K562 (cell line): ENCODE measurements around the gene ZNF609. TPM values are rescaled to one million over a fixed set of nuclear protein-coding genes. Genes with fewer than 3 reads are reported as not detected.

Experiments
- ATAC-seq: fragments of 200-7000 bp; cut with Tn5 transposase; 3 replicates; pipeline ENCODE4 v1.9.1; 2020; ENCODE audit warnings: moderate library complexity
- BruUV-seq: library from RNA; stranded (reverse); fragments of 400-500 nt; replicated peaks from 2 replicates; lab custom pipeline; 2021; lab: Mats Ljungman, UMichigan
- CTCF ChIA-PET: fragments of 300-600 bp; formaldehyde crosslinking; extraction: SDS; loops from one replicate; lab custom pipeline; 2021; ENCODE audit warnings: low intra/inter-chr PET ratio; lab: Yijun Ruan, JAX
- POLR2A ChIA-PET: fragments of 300-600, 350-650 bp; sonication (Branson Sonifier 250); formaldehyde crosslinking; extraction: SDS; loops from one replicate; lab custom pipeline; 2021; ENCODE audit warnings: antibody characterized with exemption, inconsistent platforms; lab: Yijun Ruan, JAX
- DNase-seq, 4 experiments: peaks; one replicate each; pipeline versions ENCODE4 v3.0.0 to v3.0.0-alpha.2; 2011 to 2018; ENCODE audit warnings: low spot score in 3 of 4, mixed read lengths in 3 of 4; ENCODE audit errors: extremely low read depth in 1 of 4
- FAIRE-seq: peaks from 2 replicates; lab custom pipeline; 2011; peaks lifted over from hg19 to GRCh38; lab: Jason Lieb, UNC
- H2AFZ ChIP-seq: 2 replicates; pipeline ENCODE4 v1.6.0; 2011; ENCODE audit warnings: low read depth, low read length, control low read depth, inconsistent platforms
- H3K27ac ChIP-seq: fragments of 200-600 bp; 3 replicates; pipeline ENCODE4 v1.8.0; 2011; ENCODE audit warnings: low read depth, mild to moderate bottlenecking, control low read depth, inconsistent platforms, low read length, moderate library complexity, mixed read lengths; ENCODE audit errors: extremely low read depth
- H3K27me3 ChIP-seq, 2 experiments: fragments of 300-600 bp in 1 of 2; 2 replicates in 1 of 2; 3 replicates in 1 of 2; pipeline versions ENCODE4 v1.6.0 to v1.8.0; 2011; ENCODE audit warnings: inconsistent platforms in 2 of 2, low read length in 2 of 2, mild to moderate bottlenecking in 1 of 2, mixed read lengths in 1 of 2, moderate library complexity in 1 of 2; ENCODE audit not compliant: control insufficient read depth in 2 of 2, insufficient read depth in 2 of 2
- H3K36me3 ChIP-seq: fragments of 300-600 bp; 3 replicates; pipeline ENCODE4 v1.8.0; 2011; ENCODE audit warnings: mild to moderate bottlenecking, low read length, inconsistent platforms; ENCODE audit not compliant: control insufficient read depth, insufficient read depth
- H3K4me1 ChIP-seq, 2 experiments: fragments of 200-600 bp in 1 of 2; replicated peaks in 1 of 2; 2 replicates in 1 of 2; 3 replicates in 1 of 2; pipeline versions ENCODE4 v1.5.1 to v1.8.0; 2011; ENCODE audit warnings: inconsistent platforms in 2 of 2, low read length in 2 of 2, mild to moderate bottlenecking in 1 of 2, mixed read lengths in 1 of 2, moderate library complexity in 1 of 2; ENCODE audit not compliant: control insufficient read depth in 2 of 2, insufficient read depth in 2 of 2
- H3K4me2 ChIP-seq: 2 replicates; pipeline ENCODE4 v1.6.1; 2011; ENCODE audit warnings: low read length, control low read depth, inconsistent platforms, mixed read lengths; ENCODE audit not compliant: insufficient read depth
- H3K4me3 ChIP-seq: fragments of 200-600 bp; sonication (generic), shearing (Covaris generic); 2 replicates; pipeline ENCODE4 v1.5.1; 2016; ENCODE audit warnings: control low read depth, inconsistent platforms
- H3K79me2 ChIP-seq: fragments of 200-600 bp; 3 replicates; pipeline ENCODE4 v1.8.0; 2011; ENCODE audit warnings: low read length, inconsistent platforms; ENCODE audit not compliant: control insufficient read depth, insufficient read depth
- H3K9ac ChIP-seq, 2 experiments: 2 replicates each; pipeline versions ENCODE4 v1.6.0 to v1.6.1; 2011; ENCODE audit warnings: low read depth in 2 of 2, low read length in 2 of 2, control low read depth in 1 of 2, inconsistent platforms in 1 of 2, mild to moderate bottlenecking in 1 of 2, mixed read lengths in 1 of 2; ENCODE audit not compliant: insufficient read depth in 1 of 2
- H3K9me1 ChIP-seq: one replicate; pipeline ENCODE4 v1.6.0; 2011; ENCODE audit warnings: inconsistent platforms, mild to moderate bottlenecking, low read length, moderate library complexity; ENCODE audit not compliant: control insufficient read depth, insufficient read depth
- H3K9me3 ChIP-seq: replicated peaks from 2 replicates; pipeline ENCODE4 v1.5.1; 2011; ENCODE audit warnings: low read depth, low read length, inconsistent platforms; ENCODE audit not compliant: control insufficient read depth, insufficient read depth
- H4K20me1 ChIP-seq: replicated peaks from 2 replicates; pipeline ENCODE4 v1.6.1; 2011; ENCODE audit warnings: low read length, inconsistent platforms, mixed read lengths; ENCODE audit not compliant: control insufficient read depth, insufficient read depth
- ARNT ChIP-seq, 2 experiments: fragments of 450-650 bp; IDR thresholded peaks; 2 replicates each; pipeline ENCODE4 v1.6.1; 2016; ENCODE audit warnings: mild to moderate bottlenecking in 1 of 2
- BRD4 ChIP-seq: fragments of 200-600 bp; sonication (generic); IDR thresholded peaks from 2 replicates; pipeline ENCODE4 v1.6.1; 2017; ENCODE audit warnings: inconsistent platforms
- EHMT2 ChIP-seq: fragments of 450-650 bp; IDR thresholded peaks from 2 replicates; pipeline ENCODE4 v1.6.1; 2018; ENCODE audit warnings: antibody characterized with exemption
- EP300 ChIP-seq: IDR thresholded peaks from 2 replicates; pipeline ENCODE4 v1.6.1; 2012; ENCODE audit warnings: low read length, improper control_type of control experiment
- HLTF ChIP-seq: fragments of 450-650 bp; IDR thresholded peaks from 2 replicates; pipeline ENCODE4 v1.6.1; 2016
- LCOR ChIP-seq: sonication (generic); formaldehyde crosslinking; IDR thresholded peaks from 2 replicates; pipeline ENCODE4 v1.8.0; 2022; ENCODE audit warnings: mild to moderate bottlenecking, missing genetic modification reagents
- MBD2 ChIP-seq: sonication (generic); IDR thresholded peaks from 2 replicates; pipeline ENCODE4 v1.6.1; 2016; ENCODE audit warnings: low read depth, borderline replicate concordance
- RBM25 ChIP-seq: fragments of 200-400 bp; formaldehyde crosslinking; IDR thresholded peaks from 2 replicates; pipeline ENCODE4 v1.6.1; 2018; ENCODE audit warnings: low read length, low read depth, moderate library complexity; ENCODE audit not compliant: severe bottlenecking
- SIRT6 ChIP-seq: IDR thresholded peaks from one replicate; pipeline ENCODE4 v1.6.1; 2012; ENCODE audit warnings: low read depth, mild to moderate bottlenecking, control low read depth, inconsistent platforms, low read length, moderate library complexity
- SMAD1 ChIP-seq: fragments of 150-350 bp; IDR thresholded peaks from 2 replicates; pipeline ENCODE4 v1.6.1; 2014; ENCODE audit warnings: low read length, low read depth; ENCODE audit not compliant: partially characterized antibody
- STAT5B ChIP-seq: fragments of 250-450 bp; sonication (Bioruptor Pico); IDR thresholded peaks from 2 replicates; pipeline ENCODE4 v1.8.0; 2021; ENCODE audit warnings: mild to moderate bottlenecking, inconsistent platforms
- ZNF24 ChIP-seq: fragments of 450-650 bp; IDR thresholded peaks from 2 replicates; pipeline ENCODE4 v1.6.1; 2016
- in situ Hi-C: fragments of 300-500 bp; cut with MboI; formaldehyde crosslinking; loops from 4 replicates; pipeline ENCODE4 v1.15.0; 2018; ENCODE audit warnings: inconsistent platforms, mixed read lengths
- intact Hi-C: fragments of 100-400 bp; cut with micrococcal nuclease; formaldehyde crosslinking; loops from 2 replicates; pipeline ENCODE4 v1.14.2; 2022
- polyA plus RNA-seq, 8 experiments: library from polyadenylated mRNA; depleted of rRNA in 4 of 8; stranded (reverse) in 5 of 8; unstranded in 3 of 8; fragments of >200 nt; fragmentation: Nextera tagmentation in 2 of 8; fragmentation: Illumina TruSeq in 1 of 8; extraction: Ambion mirVana in 2 of 8; extraction: Trizol in 1 of 8; gene quantifications; 2 replicates each; pipeline versions ENCODE4 v1.2.1 to v1.2.3, GENCODE V29; 2011 to 2014; ENCODE audit warnings: inconsistent platforms in 1 of 8, missing spikeins in 1 of 8
- total RNA-seq, 7 experiments: library from RNA; depleted of rRNA in 6 of 7; stranded (reverse); fragments of >200 nt in 6 of 7; fragmentation: Illumina TruSeq in 2 of 7; extraction: Trizol in 2 of 7; gene quantifications; 2 replicates each; pipeline versions ENCODE4 v1.2.1 to v1.2.3, GENCODE V29; 2011 to 2021; ENCODE audit warnings: low replicate concordance in 1 of 7
- TF ChIP-seq, protein P1 (sequence below): sonication (generic); formaldehyde crosslinking; IDR thresholded peaks from 2 replicates; pipeline ENCODE4 v1.8.0; 2022; ENCODE audit warnings: mild to moderate bottlenecking, missing genetic modification reagents
- TF ChIP-seq, protein P2 (sequence below): sonication (generic); formaldehyde crosslinking; IDR thresholded peaks from 2 replicates; pipeline ENCODE4 v1.8.0; 2022; ENCODE audit warnings: mild to moderate bottlenecking, low read depth, missing genetic modification reagents
- TF ChIP-seq, protein P3 (sequence below): fragments of 250-450 bp; sonication (Bioruptor Pico); IDR thresholded peaks from 2 replicates; pipeline ENCODE4 v1.4.0; 2020; ENCODE audit warnings: mild to moderate bottlenecking

The ZNF609 gene
- total and polyA plus RNA-seq, 9 of the 15 experiments (the other 6 are each of a cell fraction or from before 2014, with no cell fraction given) = 3.0 to 38.7 (median 17.8) TPM

DNA sequence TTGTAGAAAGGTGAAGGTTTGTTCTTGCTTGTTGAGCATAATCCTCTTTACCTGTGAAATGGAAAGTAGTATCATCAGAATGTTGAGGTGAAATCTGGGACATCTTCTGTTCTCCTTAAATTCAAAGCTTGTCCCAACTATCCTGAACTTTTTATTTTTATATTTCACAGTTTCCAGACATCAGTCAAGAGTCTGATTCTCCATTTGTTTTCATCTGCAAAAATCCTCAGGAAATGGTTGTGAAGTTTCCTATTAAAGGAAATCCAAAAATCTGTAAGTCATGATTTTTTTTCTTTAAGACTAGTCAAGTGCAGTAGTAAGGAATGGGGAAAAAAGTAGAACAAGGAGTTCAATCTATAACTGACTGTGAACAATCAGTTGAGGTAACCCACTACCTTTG lies 15.5 kb upstream of the ZNF609 start:
- no peak overlapping the region for H3K27ac ChIP-seq
- no peaks in the 10 kb centered on the region for H3K27me3 ChIP-seq
- no peak for FAIRE-seq
- TF ChIP-seq LCOR (CRISPR knock-in tag) (no peak), HLTF (no peak), EHMT2 (no peak), ZNF24 (no peak), BRD4 (no peak), EP300 (no peak), SIRT6 (no peak), SMAD1 (no peak), MBD2 (no peak), ARNT (IDR thresholded peaks at IDR 0.05) (no peak), RBM25 (no peak), STAT5B (CRISPR knock-in tag) (no peak)
- TF ChIP-seq, protein P1, sequence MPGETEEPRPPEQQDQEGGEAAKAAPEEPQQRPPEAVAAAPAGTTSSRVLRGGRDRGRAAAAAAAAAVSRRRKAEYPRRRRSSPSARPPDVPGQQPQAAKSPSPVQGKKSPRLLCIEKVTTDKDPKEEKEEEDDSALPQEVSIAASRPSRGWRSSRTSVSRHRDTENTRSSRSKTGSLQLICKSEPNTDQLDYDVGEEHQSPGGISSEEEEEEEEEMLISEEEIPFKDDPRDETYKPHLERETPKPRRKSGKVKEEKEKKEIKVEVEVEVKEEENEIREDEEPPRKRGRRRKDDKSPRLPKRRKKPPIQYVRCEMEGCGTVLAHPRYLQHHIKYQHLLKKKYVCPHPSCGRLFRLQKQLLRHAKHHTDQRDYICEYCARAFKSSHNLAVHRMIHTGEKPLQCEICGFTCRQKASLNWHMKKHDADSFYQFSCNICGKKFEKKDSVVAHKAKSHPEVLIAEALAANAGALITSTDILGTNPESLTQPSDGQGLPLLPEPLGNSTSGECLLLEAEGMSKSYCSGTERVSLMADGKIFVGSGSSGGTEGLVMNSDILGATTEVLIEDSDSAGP (CRISPR knock-in tag) = no peak
- TF ChIP-seq, protein P2, sequence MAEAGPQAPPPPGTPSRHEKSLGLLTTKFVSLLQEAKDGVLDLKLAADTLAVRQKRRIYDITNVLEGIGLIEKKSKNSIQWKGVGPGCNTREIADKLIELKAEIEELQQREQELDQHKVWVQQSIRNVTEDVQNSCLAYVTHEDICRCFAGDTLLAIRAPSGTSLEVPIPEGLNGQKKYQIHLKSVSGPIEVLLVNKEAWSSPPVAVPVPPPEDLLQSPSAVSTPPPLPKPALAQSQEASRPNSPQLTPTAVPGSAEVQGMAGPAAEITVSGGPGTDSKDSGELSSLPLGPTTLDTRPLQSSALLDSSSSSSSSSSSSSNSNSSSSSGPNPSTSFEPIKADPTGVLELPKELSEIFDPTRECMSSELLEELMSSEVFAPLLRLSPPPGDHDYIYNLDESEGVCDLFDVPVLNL (CRISPR knock-in tag) = no peak
- TF ChIP-seq, protein P3, sequence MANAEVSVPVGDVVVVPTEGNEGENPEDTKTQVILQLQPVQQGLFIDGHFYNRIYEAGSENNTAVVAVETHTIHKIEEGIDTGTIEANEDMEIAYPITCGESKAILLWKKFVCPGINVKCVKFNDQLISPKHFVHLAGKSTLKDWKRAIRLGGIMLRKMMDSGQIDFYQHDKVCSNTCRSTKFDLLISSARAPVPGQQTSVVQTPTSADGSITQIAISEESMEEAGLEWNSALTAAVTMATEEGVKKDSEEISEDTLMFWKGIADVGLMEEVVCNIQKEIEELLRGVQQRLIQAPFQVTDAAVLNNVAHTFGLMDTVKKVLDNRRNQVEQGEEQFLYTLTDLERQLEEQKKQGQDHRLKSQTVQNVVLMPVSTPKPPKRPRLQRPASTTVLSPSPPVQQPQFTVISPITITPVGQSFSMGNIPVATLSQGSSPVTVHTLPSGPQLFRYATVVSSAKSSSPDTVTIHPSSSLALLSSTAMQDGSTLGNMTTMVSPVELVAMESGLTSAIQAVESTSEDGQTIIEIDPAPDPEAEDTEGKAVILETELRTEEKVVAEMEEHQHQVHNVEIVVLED (CRISPR knock-in tag) = no peak
- no peak overlapping the region for H3K4me2 ChIP-seq
- ATAC-seq = no peak
- no peak overlapping the region for H3K9ac ChIP-seq
- no peak overlapping the region for H3K4me3 ChIP-seq
- intact Hi-C loops = no loop called here
- peaks cover 3 to 11% of the 10 kb centered on the region in 2 experiments; a peak in 2 of 5 replicates for H3K4me1 ChIP-seq
- no TSS peak for BruUV-seq
- POLR2A ChIA-PET = interaction anchor here (0.7 kb wide), 1 partner anchor 7 kb away, joined by 3 read pairs; no protein-coding TSS in a partner anchor
- H4K20me1 ChIP-seq = no peaks in the 10 kb centered on the region
- peaks cover 2% of the 10 kb centered on the region; the same call in 1 of the 3 replicates for H3K36me3 ChIP-seq
- in situ Hi-C loops = no loop called here
- H3K9me3 ChIP-seq = no peaks in the 10 kb centered on the region
- DNase-seq = no peak
- CTCF ChIA-PET = no interaction called here
- no peaks in the 10 kb centered on the region for H3K9me1 ChIP-seq
- no peak overlapping the region for H2AFZ ChIP-seq
- no peaks in the 10 kb centered on the region for H3K79me2 ChIP-seq
